Measurements from ENCODE around the gene PDSS2. TPM values are rescaled to one million over a fixed set of nuclear protein-coding genes. Genes with fewer than 3 reads are reported as not detected.

PDSS2 gene
- total RNA-seq, 1 experiment from 2014 or later, result 12.1 TPM

- H3K4me1 Mint-ChIP-seq, result peaks cover 6 to 20% of the 10 kb centered on the region in 2 experiments
- H2BK15ac ChIP-seq (ENCODE audit: low read depth, low read length), result no peak overlapping the region
- no peak for DNase-seq
- H2AK5ac ChIP-seq (ENCODE audit: insufficient read length, low read length), result no peak overlapping the region
- H3K79me2 ChIP-seq (ENCODE audit: insufficient read depth, low read length), result no peaks in the 10 kb centered on the region
- H3K4ac ChIP-seq (ENCODE audit: low read depth, low read length), result no peak overlapping the region
- H3K36me3 Mint-ChIP-seq (ENCODE audit: insufficient read depth in 1 of 3, low read depth in 3 of 3), result peaks cover 8 to 31% (median 10%) of the 10 kb centered on the region in 3 experiments
- no peak overlapping the region for H3K9ac ChIP-seq (ENCODE audit: extremely low read depth, insufficient read length, low read length)
- peaks cover 4 to 14% of the 10 kb centered on the region in 2 experiments for H3K9me3 Mint-ChIP-seq
- H3K4me1 ChIP-seq (ENCODE audit: insufficient read depth, low read length), result peaks cover 4% of the 10 kb centered on the region; the same call in 1 of the 2 replicates
- TF ChIP-seq CTCF (conservative IDR thresholded peaks at IDR 0.05), result no peak
- no peak overlapping the region for H2BK12ac ChIP-seq (ENCODE audit: insufficient read length, low read depth, low read length)
- no peak overlapping the region for H3K27ac ChIP-seq (ENCODE audit: insufficient read length, low read depth, low read length)
- H4K5ac ChIP-seq (ENCODE audit: insufficient read length, low read depth, low read length), result no peak overlapping the region
- H3K27ac Mint-ChIP-seq, result no peak overlapping the region
- H3K23ac ChIP-seq (ENCODE audit: insufficient read length, low read depth, low read length), result no peak overlapping the region
- H3K56ac ChIP-seq (ENCODE audit: insufficient read length, low read depth, low read length), result no peak overlapping the region
- H3K4me3 Mint-ChIP-seq, result no peak overlapping the region
- no peaks in the 10 kb centered on the region for H4K20me1 ChIP-seq (ENCODE audit: control insufficient read depth, insufficient read depth, insufficient read length)
- no peak overlapping the region for H3K14ac ChIP-seq (ENCODE audit: insufficient read depth, low read length)
- H3K27me3 Mint-ChIP-seq (ENCODE audit: low read depth), result no peaks in the 10 kb centered on the region
- H2AFZ ChIP-seq (ENCODE audit: low read length), result no peak overlapping the region
- H3K18ac ChIP-seq (ENCODE audit: insufficient read length, low read depth, low read length), result no peak overlapping the region
- H2BK120ac ChIP-seq (ENCODE audit: low read depth, low read length, poor library complexity, severe bottlenecking), result no peak overlapping the region
- no peak overlapping the region for H4K91ac ChIP-seq (ENCODE audit: insufficient read length, low read depth, low read length)
- H4K8ac ChIP-seq (replicated peaks; ENCODE audit: insufficient read length, low read depth, low read length), result no peak overlapping the region
- no peak overlapping the region for H3K4me2 ChIP-seq (ENCODE audit: insufficient read depth, insufficient read length, low read length)
- H3K9me3 ChIP-seq (ENCODE audit: control insufficient read depth, low read depth, low read length), result no peaks in the 10 kb centered on the region
- no peaks in the 10 kb centered on the region for H3K27me3 ChIP-seq (ENCODE audit: insufficient read depth, low read length)
- H2BK20ac ChIP-seq (ENCODE audit: low read depth, low read length, poor library complexity, severe bottlenecking), result no peak overlapping the region
- no peaks in the 10 kb centered on the region for H3K79me1 ChIP-seq (ENCODE audit: insufficient read depth, low read depth, low read length, poor library complexity, severe bottlenecking)
- no peak overlapping the region for H3T11ph ChIP-seq (ENCODE audit: low read length)
- no peaks in the 10 kb centered on the region for H3K23me2 ChIP-seq (ENCODE audit: insufficient read length, low read depth, low read length, poor library complexity, severe bottlenecking)
- H2BK5ac ChIP-seq (ENCODE audit: insufficient read length, low read length), result no peak overlapping the region
Observed at GRCh38 chr6:107398001-107398400, 61.4 kb downstream of the PDSS2 start.
